H1 (cell line): ENCODE results near the gene GRK5. TPM values are rescaled to one million over a fixed set of nuclear protein-coding genes. Genes with fewer than 3 reads are reported as not detected.
A peak's percentile ranks its signal among the peaks of the same experiment; 100 is the strongest.

Source experiments
- CTCF ChIA-PET: fragments of 300-600 bp; sonication (Branson Sonifier 250); formaldehyde crosslinking; loops from one replicate; lab custom pipeline; 2021; ENCODE audit not compliant: partially characterized antibody; lab: Charles Lee
- POLR2A ChIA-PET: fragments of 300-600 bp; sonication (Branson Sonifier 250); formaldehyde crosslinking; loops from one replicate; lab custom pipeline; 2021; ENCODE audit warnings: inconsistent platforms; ENCODE audit not compliant: partially characterized antibody; lab: Charles Lee
- DNase-seq, 2 experiments: peaks; one replicate each; pipeline versions ENCODE4 v3.0.0 to v3.0.0-alpha.2; 2010 to 2022; ENCODE audit warnings: low spot score in 2 of 2, low read depth in 1 of 2, mixed read lengths in 1 of 2
- FAIRE-seq: peaks from 2 replicates; lab custom pipeline; 2011; peaks lifted over from hg19 to GRCh38; lab: Jason Lieb, UNC
- H2AFZ ChIP-seq: 2 replicates; pipeline ENCODE4 v1.8.1; 2012; ENCODE audit warnings: low read length, inconsistent platforms
- H2AK5ac ChIP-seq: 2 replicates; pipeline ENCODE4 v1.6.1; 2013; ENCODE audit warnings: low read depth, low read length
- H2BK120ac ChIP-seq: replicated peaks from 2 replicates; pipeline ENCODE3; 2013; ENCODE audit warnings: low read depth, low read length, inconsistent platforms
- H2BK12ac ChIP-seq: 2 replicates; pipeline ENCODE4 v1.6.1; 2013; ENCODE audit warnings: low read depth, low read length
- H2BK15ac ChIP-seq: 2 replicates; pipeline ENCODE4 v1.6.1; 2013; ENCODE audit warnings: low read length
- H2BK20ac ChIP-seq: 2 replicates; pipeline ENCODE4 v1.6.1; 2013; ENCODE audit warnings: low read length
- H2BK5ac ChIP-seq: 2 replicates; pipeline ENCODE4 v1.6.1; 2013; ENCODE audit warnings: low read depth, low read length
- H3K14ac ChIP-seq: 2 replicates; pipeline ENCODE4 v1.6.1; 2013; ENCODE audit warnings: inconsistent platforms; ENCODE audit not compliant: insufficient read length
- H3K18ac ChIP-seq: 2 replicates; pipeline ENCODE4 v1.6.1; 2013; ENCODE audit warnings: low read length; ENCODE audit errors: extremely low read depth
- H3K23ac ChIP-seq: 2 replicates; pipeline ENCODE4 v1.6.1; 2013; ENCODE audit warnings: inconsistent platforms; ENCODE audit not compliant: insufficient read length
- H3K23me2 ChIP-seq: 2 replicates; pipeline ENCODE4 v1.6.1; 2013; ENCODE audit warnings: low read depth, low read length
- H3K27ac ChIP-seq: 2 replicates; pipeline ENCODE4 v1.6.1; 2011; ENCODE audit warnings: low read depth, low read length, inconsistent platforms
- H3K27me3 ChIP-seq, 4 experiments: replicated peaks in 1 of 4; 1 replicate in 1 of 4; 2 replicates in 3 of 4; pipeline versions ENCODE4 v1.6.1 to v1.8.1; 2011 to 2013; ENCODE audit warnings: low read length in 3 of 4, mild to moderate bottlenecking in 3 of 4, inconsistent platforms in 2 of 4, mixed read lengths in 2 of 4, moderate library complexity in 1 of 4; ENCODE audit not compliant: control insufficient read depth in 3 of 4, insufficient read depth in 3 of 4; ENCODE audit errors: extremely low read depth in 1 of 4
- H3K36me3 ChIP-seq, 4 experiments: 2 replicates each; pipeline versions ENCODE4 v1.6.1 to v1.8.1; 2011 to 2013; ENCODE audit warnings: mild to moderate bottlenecking in 4 of 4, low read length in 3 of 4, moderate library complexity in 2 of 4, control low read depth in 1 of 4, inconsistent platforms in 1 of 4; ENCODE audit not compliant: insufficient read depth in 4 of 4, control insufficient read depth in 2 of 4
- H3K4ac ChIP-seq: replicated peaks from 2 replicates; pipeline ENCODE3; 2013; ENCODE audit warnings: low read length, low read depth, mixed read lengths, inconsistent platforms; ENCODE audit not compliant: insufficient read length
- H3K4me1 ChIP-seq, 4 experiments: replicated peaks in 1 of 4; 1 replicate in 1 of 4; 2 replicates in 3 of 4; pipeline versions ENCODE4 v1.6.1 to v1.8.1; 2011 to 2013; ENCODE audit warnings: low read length in 3 of 4, inconsistent platforms in 2 of 4, mixed read lengths in 1 of 4; ENCODE audit not compliant: insufficient read depth in 4 of 4, control insufficient read depth in 3 of 4
- H3K4me2 ChIP-seq, 2 experiments: 2 replicates each; pipeline versions ENCODE4 v1.6.1 to v1.8.1; 2011 to 2013; ENCODE audit warnings: low read depth in 2 of 2, low read length in 2 of 2, control low read depth in 1 of 2, inconsistent platforms in 1 of 2, mild to moderate bottlenecking in 1 of 2; ENCODE audit not compliant: insufficient read depth in 1 of 2
- H3K4me3 ChIP-seq, 4 experiments: fragments of 200-600, 300-600 bp in 1 of 4; sonication (generic), shearing (Covaris generic), sonication (Bioruptor Twin) in 1 of 4; 2 replicates each; pipeline versions ENCODE4 v1.5.1 to v1.8.1; 2011 to 2016; ENCODE audit warnings: low read length in 4 of 4, low read depth in 3 of 4, control low read depth in 2 of 4, inconsistent platforms in 2 of 4, mild to moderate bottlenecking in 2 of 4, mixed read lengths in 1 of 4, moderate library complexity in 1 of 4; ENCODE audit not compliant: insufficient read depth in 2 of 4; ENCODE audit errors: extremely low read depth in 1 of 4
- H3K56ac ChIP-seq: replicated peaks from 2 replicates; pipeline ENCODE3; 2013; ENCODE audit warnings: low read depth, mild to moderate bottlenecking, mixed read lengths, low read length, inconsistent platforms; ENCODE audit not compliant: insufficient read length
- H3K79me1 ChIP-seq: 2 replicates; pipeline ENCODE4 v1.6.1; 2013; ENCODE audit warnings: low read depth, low read length, control low read depth
- H3K79me2 ChIP-seq, 2 experiments: 2 replicates each; pipeline versions ENCODE4 v1.6.1 to v1.8.1; 2012 to 2013; ENCODE audit warnings: low read length in 2 of 2, mild to moderate bottlenecking in 2 of 2, inconsistent platforms in 1 of 2; ENCODE audit not compliant: insufficient read depth in 2 of 2, control insufficient read depth in 1 of 2
- H3K9ac ChIP-seq, 4 experiments: replicated peaks in 1 of 4; 1 replicate in 1 of 4; 2 replicates in 3 of 4; pipeline versions ENCODE4 v1.6.1 to v1.8.1; 2011 to 2013; ENCODE audit warnings: low read depth in 3 of 4, low read length in 3 of 4, control low read depth in 2 of 4, mild to moderate bottlenecking in 2 of 4, moderate library complexity in 2 of 4, inconsistent platforms in 1 of 4; ENCODE audit errors: extremely low read depth in 1 of 4
- H3K9me3 ChIP-seq, 2 experiments: 2 replicates each; pipeline versions ENCODE4 v1.6.1 to v1.8.1; 2012 to 2013; ENCODE audit warnings: mild to moderate bottlenecking in 2 of 2, moderate library complexity in 2 of 2, control low read depth in 1 of 2, inconsistent platforms in 1 of 2, low read depth in 1 of 2, low read length in 1 of 2, mixed read lengths in 1 of 2; ENCODE audit not compliant: insufficient read depth in 2 of 2
- H4K20me1 ChIP-seq, 2 experiments: replicated peaks in 1 of 2; 2 replicates each; pipeline versions ENCODE3 to v1.8.1; 2011 to 2013; ENCODE audit warnings: inconsistent platforms in 2 of 2, low read length in 2 of 2, mild to moderate bottlenecking in 1 of 2; ENCODE audit not compliant: insufficient read depth in 2 of 2, control insufficient read depth in 1 of 2
- H4K5ac ChIP-seq: 2 replicates; pipeline ENCODE4 v1.6.1; 2013; ENCODE audit warnings: low read length, low read depth, mixed read lengths, inconsistent platforms; ENCODE audit not compliant: insufficient read length
- H4K8ac ChIP-seq: 2 replicates; pipeline ENCODE4 v1.8.0; 2013; ENCODE audit warnings: mild to moderate bottlenecking, moderate library complexity, low read length, inconsistent platforms; ENCODE audit not compliant: insufficient read depth; ENCODE audit errors: extremely low read depth
- H4K91ac ChIP-seq: replicated peaks from 2 replicates; pipeline ENCODE3; 2013; ENCODE audit warnings: low read length, mixed read lengths, inconsistent platforms; ENCODE audit not compliant: insufficient read length
- BACH1 ChIP-seq: IDR thresholded peaks from 2 replicates; pipeline ENCODE4 v1.6.1; 2012; ENCODE audit warnings: low read length, improper control_type of control experiment
- EGR1 ChIP-seq: IDR thresholded peaks from 2 replicates; pipeline ENCODE4 v1.6.1; 2011; ENCODE audit warnings: low read depth, low read length, borderline replicate concordance
- KDM4A ChIP-seq: IDR thresholded peaks from one replicate; pipeline ENCODE4 v1.7.1; 2012; ENCODE audit warnings: low read depth, mild to moderate bottlenecking, moderate library complexity, low read length, inconsistent platforms; ENCODE audit not compliant: severe bottlenecking
- MAX ChIP-seq: IDR thresholded peaks from 2 replicates; pipeline ENCODE4 v1.6.1; 2012; ENCODE audit warnings: inconsistent platforms
- SIX5 ChIP-seq: IDR thresholded peaks from 2 replicates; pipeline ENCODE4 v1.6.1; 2011; ENCODE audit warnings: mild to moderate bottlenecking, low read depth, low read length
- SP1 ChIP-seq: IDR thresholded peaks from 2 replicates; pipeline ENCODE4 v1.6.1; 2011; ENCODE audit warnings: low read depth, low read length
- SUZ12 ChIP-seq: fragments of 200-600 bp; sonication (generic); IDR thresholded peaks from 2 replicates; pipeline ENCODE4 v1.6.1; 2012; ENCODE audit warnings: mild to moderate bottlenecking, inconsistent platforms, low read length, moderate library complexity, mixed read lengths
- YY1 ChIP-seq: IDR thresholded peaks from 2 replicates; pipeline ENCODE4 v1.6.1; 2011; ENCODE audit warnings: low read depth, mild to moderate bottlenecking, low read length
- ZNF274 ChIP-seq: IDR thresholded peaks from 2 replicates; pipeline ENCODE4 v1.7.0; 2012; ENCODE audit warnings: low read length, borderline replicate concordance; ENCODE audit errors: extremely low read depth
- WGBS, 2 experiments: shearing (Covaris generic) in 1 of 2; methylation state at CpG; one replicate each; pipeline versions ENCODE4 v1.1.6 to v1.1.7; 2013 to 2015; ENCODE audit warnings: low lambda C conversion rate in 2 of 2, mixed read lengths in 2 of 2, inconsistent platforms in 1 of 2, low coverage in 1 of 2, missing lambda C conversion rate in 1 of 2; ENCODE audit not compliant: insufficient replicate concordance in 2 of 2, insufficient coverage in 1 of 2, insufficient read length in 1 of 2; ENCODE audit errors: extremely low coverage in 1 of 2, missing lambda C conversion rate in 1 of 2; 5-methylcytosine and 5-hydroxymethylcytosine counted together
- polyA plus RNA-seq, 7 experiments: library from polyadenylated mRNA; depleted of rRNA in 3 of 7; stranded (reverse) in 5 of 7; unstranded in 2 of 7; fragments of >200 nt in 5 of 7; fragments of 200-250 nt in 2 of 7; gene quantifications; 1 replicate in 5 of 7; 2 replicates in 1 of 7; 4 replicates in 1 of 7; pipeline versions ENCODE4 v1.2.1 to v1.2.3, GENCODE V29; 2011 to 2013; ENCODE audit warnings: missing spikeins in 2 of 7, mixed read lengths in 2 of 7
- total RNA-seq: library from RNA; stranded (reverse); fragmentation: NEBNext Ultra II Directional; extraction: Animal tissue kit (Norgen Biotek cat#: 25700); gene quantifications from 2 replicates; pipeline ENCODE4 v1.2.1, GENCODE V29; 2021
- TF ChIP-seq, protein P1 (sequence below): IDR thresholded peaks from 2 replicates; pipeline ENCODE4 v1.6.1; 2012; ENCODE audit warnings: inconsistent platforms

Gene GRK5
- total and polyA plus RNA-seq, 2 of the 8 experiments (the other 6 are each of a cell fraction or from before 2014, with no cell fraction given): 0.54 to 2.5 TPM

DNA sequence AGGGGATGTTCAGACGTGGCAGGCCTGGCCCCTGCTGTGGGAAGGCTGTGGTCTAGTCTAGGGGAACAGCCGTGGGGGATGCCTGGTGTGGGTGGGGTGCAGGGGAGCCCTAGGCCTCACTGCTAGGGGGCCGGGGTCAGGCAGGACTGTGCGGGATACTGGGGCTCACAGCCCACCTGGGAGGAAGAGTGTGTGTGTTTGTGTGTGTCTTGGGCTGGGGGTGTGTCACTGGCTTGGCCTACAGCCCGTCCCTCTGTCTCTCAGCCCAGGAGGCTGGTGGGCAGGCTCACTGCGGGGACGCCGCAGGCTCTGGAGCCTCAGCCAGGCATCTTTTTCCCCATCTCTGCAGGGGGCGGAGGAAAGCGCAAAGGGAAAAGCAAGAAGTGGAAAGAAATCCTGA, 118.8 kb downstream of the GRK5 start:
- no peak overlapping the region for H3K23ac ChIP-seq
- no peaks in the 10 kb centered on the region for H3K36me3 ChIP-seq
- H2BK20ac ChIP-seq: peak overlapping the region; percentile 72; the same call in 1 of the 2 replicates
- no peak overlapping the region for H3K18ac ChIP-seq
- no peaks in the 10 kb centered on the region for H3K27me3 ChIP-seq
- H2AFZ ChIP-seq: no peak overlapping the region
- no peak overlapping the region for H4K8ac ChIP-seq
- H3K79me1 ChIP-seq: no peaks in the 10 kb centered on the region
- no peaks in the 10 kb centered on the region; the same call in 1 of the 2 replicates for H3K23me2 ChIP-seq
- H3K4me3 ChIP-seq: no peak overlapping the region
- no peaks in the 10 kb centered on the region for H4K20me1 ChIP-seq
- no peak overlapping the region for H2BK12ac ChIP-seq
- no peak overlapping the region for H4K91ac ChIP-seq
- H3K14ac ChIP-seq: no peak overlapping the region
- no peaks in the 10 kb centered on the region; a peak in 2 of 7 replicates for H3K4me1 ChIP-seq
- H4K5ac ChIP-seq: no peak overlapping the region
- H2BK5ac ChIP-seq: peak overlapping the region; percentile 75; the same call in 1 of the 2 replicates
- 87% methylated on average over 8 of the region's 10 CpGs; no CpG with 5 or more reads in 1 of the 2 experiments for WGBS, 2 experiments
- H3K9ac ChIP-seq: no peak overlapping the region
- H3K56ac ChIP-seq: no peak overlapping the region
- no peak overlapping the region for H3K4ac ChIP-seq
- CTCF ChIA-PET: interaction anchor here (0.9 to 1.4 kb wide), 3 partner anchors 9 to 98 kb away, joined by 3 read pairs; no protein-coding TSS in a partner anchor
- no peaks in the 10 kb centered on the region for H3K79me2 ChIP-seq
- H3K27ac ChIP-seq: no peak overlapping the region
- TF ChIP-seq KDM4A: no peak
- TF ChIP-seq SP1: no peak
- TF ChIP-seq SIX5: no peak
- no peak for TF ChIP-seq BACH1
- no peak for TF ChIP-seq ZNF274
- no peak for TF ChIP-seq SUZ12
- TF ChIP-seq, protein P1, sequence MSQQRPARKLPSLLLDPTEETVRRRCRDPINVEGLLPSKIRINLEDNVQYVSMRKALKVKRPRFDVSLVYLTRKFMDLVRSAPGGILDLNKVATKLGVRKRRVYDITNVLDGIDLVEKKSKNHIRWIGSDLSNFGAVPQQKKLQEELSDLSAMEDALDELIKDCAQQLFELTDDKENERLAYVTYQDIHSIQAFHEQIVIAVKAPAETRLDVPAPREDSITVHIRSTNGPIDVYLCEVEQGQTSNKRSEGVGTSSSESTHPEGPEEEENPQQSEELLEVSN: no peak
- no peak for TF ChIP-seq MAX
- no peak for TF ChIP-seq EGR1
- TF ChIP-seq YY1: no peak
- TF ChIP-seq, all 59 proteins: peak for 0
- Histone ChIP-seq H2BK120ac (no peak overlapping the region), H2AK5ac (no peak overlapping the region), H3K4me2 (no peak overlapping the region), H3K9me3 (no peaks in the 10 kb centered on the region), H2BK15ac (no peak overlapping the region)
- POLR2A ChIA-PET: no interaction called here
- FAIRE-seq (no peak), DNase-seq (no peak)
